CD8-positive, alpha-beta memory T cell (primary cell): ENCODE data around the gene PIEZO2. TPM values are rescaled to one million over a fixed set of nuclear protein-coding genes. Genes with fewer than 3 reads are reported as not detected.
A peak's percentile ranks its signal among the peaks of the same experiment; 100 is the strongest.
"Not testable (repeated sequence)": the region's sequence is repeated elsewhere in the genome, so short reads cannot be mapped to it uniquely, and the experiment has no call there.

Source experiments
- CTCF ChIA-PET: fragments of 350-600 bp; sonication (Branson Sonifier 250); formaldehyde crosslinking; loops from one replicate; lab custom pipeline; 2021; ENCODE audit warnings: antibody characterized with exemption; lab: Charles Lee
- POLR2A ChIA-PET: fragments of 350-600 bp; sonication (Branson Sonifier 250); formaldehyde crosslinking; loops from one replicate; lab custom pipeline; 2021; ENCODE audit warnings: antibody characterized with exemption; lab: Charles Lee
- DNase-seq, 5 donors: peaks; one replicate each; pipeline versions ENCODE4 v3.0.0 to v3.0.0-alpha.2; 2020 to 2022; ENCODE audit warnings: mixed read lengths in 1 of 5
- H3K27ac ChIP-seq: one replicate; pipeline ENCODE4 v1.7.0; 2013; ENCODE audit warnings: low read depth, mild to moderate bottlenecking, low read length, moderate library complexity
- H3K27me3 ChIP-seq: 2 replicates; pipeline ENCODE4 v1.7.0; 2013; ENCODE audit warnings: low read length, mild to moderate bottlenecking; ENCODE audit not compliant: insufficient read depth, poor library complexity, severe bottlenecking
- H3K36me3 ChIP-seq: 2 replicates; pipeline ENCODE4 v1.7.0; 2013; ENCODE audit warnings: mild to moderate bottlenecking, low read length, moderate library complexity; ENCODE audit not compliant: insufficient read depth
- H3K4me1 ChIP-seq: 2 replicates; pipeline ENCODE4 v1.7.0; 2013; ENCODE audit warnings: mild to moderate bottlenecking, low read length, moderate library complexity; ENCODE audit not compliant: insufficient read depth
- H3K4me3 ChIP-seq: 2 replicates; pipeline ENCODE4 v1.7.0; 2013; ENCODE audit warnings: mild to moderate bottlenecking, low read length
- H3K9me3 ChIP-seq: 2 replicates; pipeline ENCODE4 v1.7.0; 2013; ENCODE audit warnings: mild to moderate bottlenecking, low read length
- H3K27ac Mint-ChIP-seq, 8 donors: one replicate each; pipeline ENCODE4 v1.8.0; 2020 to 2021; ENCODE audit warnings: mixed read lengths in 8 of 8, mild to moderate bottlenecking in 6 of 8, inconsistent platforms in 3 of 8, moderate library complexity in 3 of 8
- H3K27me3 Mint-ChIP-seq, 2 donors: one replicate each; pipeline ENCODE4 v1.8.0; 2020 to 2021; ENCODE audit warnings: mixed read lengths in 2 of 2, mild to moderate bottlenecking in 1 of 2, moderate library complexity in 1 of 2
- H3K36me3 Mint-ChIP-seq, 3 donors: one replicate each; pipeline ENCODE4 v1.8.0; 2020 to 2021; ENCODE audit warnings: mixed read lengths in 3 of 3, inconsistent platforms in 1 of 3, mild to moderate bottlenecking in 1 of 3
- H3K4me1 Mint-ChIP-seq, 3 donors: one replicate each; pipeline ENCODE4 v1.8.0; 2020 to 2021; ENCODE audit warnings: mixed read lengths in 3 of 3, inconsistent platforms in 1 of 3, mild to moderate bottlenecking in 1 of 3
- H3K4me3 Mint-ChIP-seq, 7 donors: one replicate each; pipeline ENCODE4 v1.8.0; 2020 to 2021; ENCODE audit warnings: mixed read lengths in 7 of 7, mild to moderate bottlenecking in 6 of 7, moderate library complexity in 4 of 7, inconsistent platforms in 2 of 7
- H3K9me3 Mint-ChIP-seq, 5 donors: one replicate each; pipeline ENCODE4 v1.8.0; 2020 to 2022; ENCODE audit warnings: mixed read lengths in 5 of 5, mild to moderate bottlenecking in 3 of 5, moderate library complexity in 2 of 5, inconsistent platforms in 1 of 5
- polyA plus RNA-seq: library from polyadenylated mRNA; unstranded; fragments of 300-500 nt; fragmentation: Illumina TruSeq; gene quantifications from one replicate; pipeline ENCODE4 v1.2.3, GENCODE V29; 2021
- total RNA-seq, 2 experiments: library from RNA; stranded (reverse); gene quantifications; one replicate each; pipeline ENCODE4 v1.2.3, GENCODE V29; 2021

The PIEZO2 gene
- total and polyA plus RNA-seq, 3 experiments from 2014 or later, result not detected

DNA sequence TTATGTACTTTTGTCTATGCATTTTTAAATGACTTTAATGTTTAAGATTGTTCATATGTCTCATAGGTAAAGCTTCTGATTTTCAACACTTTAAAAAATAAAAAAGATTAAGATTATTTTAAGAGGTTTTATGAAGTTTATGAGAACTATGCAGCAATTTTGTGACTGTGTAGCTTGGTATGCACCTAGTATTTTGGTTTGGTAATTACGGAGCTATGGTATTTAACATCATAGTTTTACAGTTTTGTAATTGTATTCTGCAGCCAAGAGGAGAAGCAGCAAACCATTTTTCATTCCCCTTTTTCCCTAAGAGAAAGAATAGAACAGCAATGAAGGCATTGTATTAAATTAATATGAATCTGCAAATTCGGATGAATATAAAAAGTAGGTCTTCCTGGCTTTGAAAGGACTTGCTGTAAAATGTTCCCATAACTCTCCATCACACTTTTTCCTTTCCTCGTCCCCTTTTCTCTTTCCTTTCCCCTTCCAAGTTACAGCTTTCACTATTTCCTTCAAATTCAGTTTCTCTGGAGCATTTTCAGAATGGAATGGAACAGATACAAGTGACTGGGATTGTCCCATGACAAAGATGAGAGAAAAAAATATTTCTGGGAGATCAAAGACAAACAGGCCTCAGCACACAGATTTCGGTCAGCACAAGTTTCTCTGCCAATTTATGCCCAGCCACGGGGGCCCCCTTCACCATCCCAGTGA lies 26.1 kb upstream of the PIEZO2 start:
- no peak for DNase-seq
- CTCF ChIA-PET, result no interaction called here
- H3K27me3 ChIP-seq, result no peaks in the 10 kb centered on the region
- peak overlapping the region in 1 of 8 donors; percentile 22 for H3K27ac Mint-ChIP-seq
- H3K4me1 ChIP-seq, result no peaks in the 10 kb centered on the region
- H3K27me3 Mint-ChIP-seq, result peaks cover 0 to 2% of the 10 kb centered on the region in 2 donors
- no peaks in the 10 kb centered on the region for H3K36me3 Mint-ChIP-seq
- H3K4me1 Mint-ChIP-seq, result no peaks in the 10 kb centered on the region
- POLR2A ChIA-PET, result no interaction called here
- no peaks in the 10 kb centered on the region for H3K36me3 ChIP-seq
- no peak overlapping the region for H3K27ac ChIP-seq
- H3K9me3 ChIP-seq, result no peaks in the 10 kb centered on the region
- H3K9me3 Mint-ChIP-seq, result peaks cover 0 to 7% (median 0%) of the 10 kb centered on the region in 5 donors
- H3K4me3 ChIP-seq, result no peak overlapping the region
- no peak overlapping the region for H3K4me3 Mint-ChIP-seq

DNA sequence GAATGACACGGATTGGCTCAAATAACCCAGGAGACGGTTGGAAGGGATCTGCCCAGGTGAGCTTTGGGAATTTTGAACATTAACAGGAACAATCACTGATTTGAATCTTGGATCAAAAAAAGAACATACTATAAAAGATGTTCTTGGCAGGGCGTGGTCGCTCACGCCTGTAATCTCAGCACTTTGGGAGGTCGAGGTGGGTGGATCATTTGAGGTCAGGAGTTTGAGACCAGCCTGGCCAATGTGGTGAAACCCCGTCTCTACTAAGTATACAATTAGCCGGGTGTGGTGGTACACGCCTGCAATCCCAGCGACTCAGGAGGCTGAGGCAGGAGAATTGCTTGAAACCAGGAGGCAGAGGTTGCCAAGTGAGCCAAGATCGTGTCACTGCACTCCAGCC lies 24.8 kb upstream of the PIEZO2 start:
- H3K27me3 ChIP-seq, H3K36me3 ChIP-seq, POLR2A ChIA-PET, H3K36me3 Mint-ChIP-seq, H3K27ac ChIP-seq, H3K4me3 Mint-ChIP-seq, H3K27me3 Mint-ChIP-seq, DNase-seq, H3K9me3 ChIP-seq, H3K9me3 Mint-ChIP-seq, CTCF ChIA-PET, H3K4me1 ChIP-seq, H3K4me1 Mint-ChIP-seq, H3K4me3 ChIP-seq: not testable (repeated sequence)
- H3K27ac Mint-ChIP-seq, result peak overlapping the region in 1 of 8 donors; percentile 12

DNA sequence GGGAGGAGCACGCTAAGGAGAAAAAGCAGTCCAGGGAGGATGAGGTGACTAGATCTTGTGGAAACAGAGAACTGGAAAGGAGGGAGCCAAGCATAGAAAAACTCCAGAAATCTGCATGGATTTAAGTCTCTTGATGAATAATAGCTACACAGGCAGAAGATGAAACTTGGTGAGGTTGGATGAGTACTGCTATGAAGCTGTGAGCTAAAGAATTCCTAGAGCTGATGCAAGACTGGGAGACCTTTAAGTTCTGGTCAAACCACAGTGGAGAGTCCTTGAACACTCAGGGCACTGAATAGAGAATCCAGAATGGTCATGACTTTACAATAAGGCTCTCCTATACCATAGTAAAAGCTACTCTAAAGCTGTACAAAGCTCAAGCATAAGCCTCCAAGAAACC lies 18.4 kb upstream of the PIEZO2 start:
- Mint-ChIP-seq H3K9me3 (no peaks in the 10 kb centered on the region), H3K27me3 (peaks cover 0 to 2% of the 10 kb centered on the region in 2 donors), H3K4me1 (no peaks in the 10 kb centered on the region), H3K4me3 (no peak overlapping the region), H3K36me3 (no peaks in the 10 kb centered on the region), H3K27ac (no peak overlapping the region)
- H3K36me3 ChIP-seq, result no peaks in the 10 kb centered on the region
- CTCF ChIA-PET, result no interaction called here
- POLR2A ChIA-PET, result no interaction called here
- no peaks in the 10 kb centered on the region for H3K27me3 ChIP-seq
- DNase-seq, result no peak
- no peaks in the 10 kb centered on the region for H3K4me1 ChIP-seq
- no peaks in the 10 kb centered on the region for H3K9me3 ChIP-seq
- no peak overlapping the region for H3K4me3 ChIP-seq
- no peak overlapping the region for H3K27ac ChIP-seq

DNA sequence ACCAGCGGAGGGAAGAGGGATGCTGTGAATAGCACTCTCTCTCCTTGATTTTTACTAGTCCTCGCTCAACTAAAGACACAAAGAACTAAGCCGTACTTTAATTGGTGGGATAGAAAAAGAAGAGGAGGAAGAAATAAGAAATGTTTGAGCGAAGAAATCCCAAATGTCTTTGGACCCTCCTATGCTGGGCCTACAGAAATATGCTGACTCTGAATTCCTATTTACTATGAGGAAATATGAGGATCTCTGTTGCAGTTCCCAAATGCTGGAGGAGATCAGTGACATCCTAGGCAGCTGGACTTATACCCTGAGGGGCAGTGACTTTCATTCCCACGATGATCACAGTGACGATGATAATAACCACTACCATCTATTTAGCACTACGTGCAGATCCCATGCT lies 16.6 kb upstream of the PIEZO2 start:
- no peak overlapping the region for H3K27ac Mint-ChIP-seq
- Histone ChIP-seq H3K36me3 (no peaks in the 10 kb centered on the region), H3K27me3 (no peaks in the 10 kb centered on the region), H3K4me1 (no peaks in the 10 kb centered on the region), H3K4me3 (no peak overlapping the region), H3K9me3 (no peaks in the 10 kb centered on the region), H3K27ac (no peak overlapping the region)
- ChIA-PET CTCF (no interaction called here), POLR2A (no interaction called here)
- no peaks in the 10 kb centered on the region for H3K36me3 Mint-ChIP-seq
- no peak for DNase-seq
- H3K4me1 Mint-ChIP-seq, result no peaks in the 10 kb centered on the region
- no peak overlapping the region for H3K4me3 Mint-ChIP-seq
- no peaks in the 10 kb centered on the region for H3K9me3 Mint-ChIP-seq
- H3K27me3 Mint-ChIP-seq, result peaks cover 0 to 2% of the 10 kb centered on the region in 2 donors

DNA sequence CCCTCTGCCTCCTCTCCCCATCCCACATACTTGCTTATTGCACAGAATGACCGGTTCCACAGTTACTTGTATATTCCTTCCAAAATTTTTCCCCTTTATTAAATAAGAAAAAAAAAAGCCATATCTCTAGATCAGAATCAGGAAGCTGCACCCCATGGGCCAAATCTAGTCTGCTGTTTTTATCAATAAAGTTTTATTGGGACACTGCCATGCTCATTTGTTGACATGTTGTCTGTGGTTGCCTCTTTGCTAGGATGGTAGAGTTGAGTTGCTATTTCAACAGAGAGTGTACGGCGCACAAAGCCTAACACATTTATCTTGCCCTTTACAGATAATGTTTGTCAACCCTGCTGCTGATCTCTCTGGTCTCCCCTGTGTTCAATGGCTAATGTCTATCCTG lies 15.8 kb upstream of the PIEZO2 start:
- H3K4me3 Mint-ChIP-seq, result no peak overlapping the region
- H3K4me3 ChIP-seq, result no peak overlapping the region
- DNase-seq, result no peak
- H3K9me3 ChIP-seq, result no peaks in the 10 kb centered on the region
- no peaks in the 10 kb centered on the region for H3K9me3 Mint-ChIP-seq
- no peaks in the 10 kb centered on the region for H3K36me3 ChIP-seq
- H3K27me3 Mint-ChIP-seq, result peaks cover 0 to 2% of the 10 kb centered on the region in 2 donors
- no peaks in the 10 kb centered on the region for H3K27me3 ChIP-seq
- CTCF ChIA-PET, result no interaction called here
- no peak overlapping the region for H3K27ac ChIP-seq
- H3K4me1 ChIP-seq, result no peaks in the 10 kb centered on the region
- H3K36me3 Mint-ChIP-seq, result no peaks in the 10 kb centered on the region
- H3K27ac Mint-ChIP-seq, result no peak overlapping the region
- POLR2A ChIA-PET, result no interaction called here
- no peaks in the 10 kb centered on the region for H3K4me1 Mint-ChIP-seq

DNA sequence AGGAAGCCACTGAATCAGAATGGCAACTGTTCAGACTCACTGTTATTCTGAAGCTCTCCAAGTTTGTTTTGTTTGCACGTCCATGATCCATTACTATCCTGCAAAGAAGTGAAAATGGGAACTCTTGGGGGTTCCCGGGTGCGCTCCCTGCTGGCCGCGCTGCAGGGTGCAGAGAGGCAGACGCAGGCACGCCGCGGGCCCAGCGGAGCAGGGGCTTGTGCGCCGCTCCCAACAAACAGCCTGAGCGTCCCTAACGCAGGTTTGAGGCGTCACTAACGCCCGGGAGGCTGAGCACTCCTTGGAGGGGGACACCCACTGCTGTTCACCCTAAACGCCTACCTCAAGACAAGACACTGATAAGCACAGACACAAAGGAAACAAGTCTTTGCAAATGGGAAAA lies 14.3 kb upstream of the PIEZO2 start:
- no peak for DNase-seq
- POLR2A ChIA-PET, result no interaction called here
- Histone ChIP-seq H3K9me3 (no peaks in the 10 kb centered on the region), H3K4me1 (no peaks in the 10 kb centered on the region), H3K4me3 (no peak overlapping the region), H3K36me3 (no peaks in the 10 kb centered on the region), H3K27me3 (no peaks in the 10 kb centered on the region), H3K27ac (no peak overlapping the region)
- Mint-ChIP-seq H3K27ac (no peak overlapping the region), H3K4me1 (no peaks in the 10 kb centered on the region), H3K4me3 (no peak overlapping the region), H3K27me3 (peaks cover 2 to 6% of the 10 kb centered on the region in 2 donors), H3K36me3 (no peaks in the 10 kb centered on the region), H3K9me3 (no peaks in the 10 kb centered on the region)
- CTCF ChIA-PET, result no interaction called here

DNA sequence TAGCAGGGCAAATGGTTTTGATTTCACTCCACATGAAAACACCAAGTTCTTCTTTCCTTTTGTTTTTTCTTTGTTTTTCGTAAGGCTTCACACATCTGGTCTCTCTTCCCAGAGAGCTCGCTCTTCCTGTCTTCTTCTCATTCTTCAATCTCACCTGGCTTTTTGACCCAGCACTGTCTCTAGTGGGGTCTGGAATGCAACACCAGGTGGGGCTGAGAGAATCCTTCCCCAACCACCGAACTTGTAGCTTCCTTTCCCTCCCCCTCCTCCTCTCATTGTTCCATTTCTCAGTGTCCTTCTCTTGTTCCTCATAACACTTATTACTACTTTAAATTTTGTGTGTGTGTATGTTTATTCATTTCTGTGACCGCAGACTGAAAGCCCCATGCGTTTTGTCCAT lies 13.5 kb upstream of the PIEZO2 start:
- Mint-ChIP-seq H3K9me3 (peaks cover 0 to 2% (median 0%) of the 10 kb centered on the region in 5 donors), H3K4me3 (no peak overlapping the region), H3K4me1 (no peaks in the 10 kb centered on the region), H3K27ac (no peak overlapping the region), H3K27me3 (peaks cover 2 to 6% of the 10 kb centered on the region in 2 donors), H3K36me3 (no peaks in the 10 kb centered on the region)
- ChIA-PET CTCF (no interaction called here), POLR2A (no interaction called here)
- Histone ChIP-seq H3K27ac (no peak overlapping the region), H3K36me3 (no peaks in the 10 kb centered on the region), H3K9me3 (no peaks in the 10 kb centered on the region), H3K27me3 (no peaks in the 10 kb centered on the region), H3K4me1 (no peaks in the 10 kb centered on the region), H3K4me3 (no peak overlapping the region)
- no peak for DNase-seq

DNA sequence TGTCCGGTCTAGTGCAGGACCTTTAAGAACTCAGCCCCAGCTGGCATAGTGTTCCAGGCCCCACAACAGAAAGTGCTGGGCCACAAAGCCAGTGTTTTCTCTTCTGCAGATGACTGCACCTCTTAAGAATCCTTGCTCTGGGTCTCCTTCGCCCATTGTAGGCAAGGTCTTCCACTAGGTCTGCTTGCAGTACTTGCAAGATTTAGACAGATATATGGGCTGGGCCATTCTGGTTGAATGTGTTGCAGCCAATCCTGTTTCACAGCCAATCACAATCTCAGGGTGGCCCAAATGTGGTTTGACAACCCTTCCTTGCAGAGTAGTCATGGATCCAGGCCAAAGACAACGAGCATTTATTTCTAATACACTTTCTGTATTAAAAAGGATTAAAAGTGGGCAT lies 13.1 kb upstream of the PIEZO2 start:
- Histone ChIP-seq H3K27ac (no peak overlapping the region), H3K4me3 (no peak overlapping the region), H3K9me3 (no peaks in the 10 kb centered on the region), H3K27me3 (no peaks in the 10 kb centered on the region), H3K4me1 (no peaks in the 10 kb centered on the region), H3K36me3 (no peaks in the 10 kb centered on the region)
- Mint-ChIP-seq H3K36me3 (no peaks in the 10 kb centered on the region), H3K4me3 (no peak overlapping the region), H3K27ac (no peak overlapping the region), H3K27me3 (peaks cover 2 to 6% of the 10 kb centered on the region in 2 donors), H3K4me1 (no peaks in the 10 kb centered on the region), H3K9me3 (peaks cover 0 to 2% (median 0%) of the 10 kb centered on the region in 5 donors)
- CTCF ChIA-PET, result no interaction called here
- POLR2A ChIA-PET, result no interaction called here
- DNase-seq, result no peak
